Subcutaneous abdominal adipose tissue (tissue), 5 donors: ENCODE results near the gene MCM3AP.

Source experiments
- H3K27ac ChIP-seq: one replicate; pipeline ENCODE4 v1.7.0; 2013; ENCODE audit warnings: low read depth, mild to moderate bottlenecking, inconsistent platforms, low read length, moderate library complexity
- H3K27me3 ChIP-seq, 5 donors: one replicate each; pipeline ENCODE4 v1.7.0; 2013; ENCODE audit warnings: low read length in 5 of 5, inconsistent platforms in 1 of 5; ENCODE audit not compliant: control insufficient read depth in 5 of 5, insufficient read depth in 4 of 5
- H3K36me3 ChIP-seq, 5 donors: one replicate each; pipeline ENCODE4 v1.7.0; 2013; ENCODE audit warnings: low read length in 5 of 5; ENCODE audit not compliant: control insufficient read depth in 5 of 5, insufficient read depth in 5 of 5
- H3K4me1 ChIP-seq, 5 donors: one replicate each; pipeline ENCODE4 v1.7.0; 2013; ENCODE audit warnings: low read length in 5 of 5, mild to moderate bottlenecking in 3 of 5, moderate library complexity in 1 of 5; ENCODE audit not compliant: control insufficient read depth in 5 of 5, insufficient read depth in 5 of 5
- H3K4me3 ChIP-seq, 5 donors: one replicate each; pipeline ENCODE4 v1.7.0; 2013; ENCODE audit warnings: low read length in 5 of 5, low read depth in 1 of 5
- H3K9ac ChIP-seq, 5 donors: one replicate each; pipeline ENCODE4 v1.7.0; 2013; ENCODE audit warnings: low read length in 5 of 5, mild to moderate bottlenecking in 4 of 5, moderate library complexity in 3 of 5
- H3K9me3 ChIP-seq, 5 donors: one replicate each; pipeline ENCODE4 v1.7.0; 2013; ENCODE audit warnings: low read length in 5 of 5; ENCODE audit not compliant: control insufficient read depth in 5 of 5
- donor health status: healthy.
- donor health status: healthy.
- donor health status: healthy.
- donor health status: healthy.
- donor health status: healthy.

The MCM3AP gene

DNA sequence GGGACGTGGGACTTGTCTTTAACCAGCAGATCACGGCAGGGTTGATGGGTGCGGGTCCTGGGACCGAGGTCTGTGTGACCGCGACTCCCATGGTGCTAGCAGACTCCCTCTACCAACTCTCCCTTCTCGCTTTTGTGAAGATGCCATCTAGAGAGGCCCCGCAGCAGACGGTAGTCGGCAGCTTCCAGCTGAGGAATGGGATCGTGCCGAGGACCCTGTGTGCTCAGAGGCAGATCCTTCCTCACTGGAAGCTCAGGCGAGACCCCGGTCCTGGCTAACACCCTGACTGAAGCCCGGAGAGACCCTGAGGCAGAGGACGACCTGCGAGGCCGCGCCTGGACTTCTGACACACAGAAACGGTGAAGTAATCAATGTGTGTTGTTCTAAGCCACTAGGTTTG, 88.7 kb downstream of the MCM3AP start:
- Histone ChIP-seq H3K4me3 (no peak overlapping the region), H3K4me1 (no peaks in the 10 kb centered on the region), H3K9me3 (no peaks in the 10 kb centered on the region), H3K9ac (no peak overlapping the region), H3K36me3 (peaks cover 13 to 90% (median 81%) of the 10 kb centered on the region in 5 donors), H3K27ac (no peak overlapping the region), H3K27me3 (no peaks in the 10 kb centered on the region)

- Histone ChIP-seq H3K9me3 (no peaks in the 10 kb centered on the region), H3K9ac (no peak overlapping the region), H3K27ac (no peak overlapping the region), H3K4me1 (peaks cover 0 to 10% (median 6%) of the 10 kb centered on the region in 5 donors), H3K27me3 (no peaks in the 10 kb centered on the region), H3K4me3 (no peak overlapping the region), H3K36me3 (peaks cover 13 to 96% (median 88%) of the 10 kb centered on the region in 5 donors)
Observed at GRCh38 chr21:46195595-46196195, 89.7 kb downstream of the MCM3AP start.

GRCh38 chr21:46194374-46195334, 90.8 kb downstream of the MCM3AP start:
- Histone ChIP-seq H3K27ac (no peak overlapping the region), H3K4me1 (peaks cover 0 to 10% (median 6%) of the 10 kb centered on the region in 5 donors), H3K4me3 (no peak overlapping the region), H3K27me3 (no peaks in the 10 kb centered on the region), H3K36me3 (peaks cover 3 to 96% (median 88%) of the 10 kb centered on the region in 5 donors), H3K9me3 (no peaks in the 10 kb centered on the region), H3K9ac (no peak overlapping the region)

DNA sequence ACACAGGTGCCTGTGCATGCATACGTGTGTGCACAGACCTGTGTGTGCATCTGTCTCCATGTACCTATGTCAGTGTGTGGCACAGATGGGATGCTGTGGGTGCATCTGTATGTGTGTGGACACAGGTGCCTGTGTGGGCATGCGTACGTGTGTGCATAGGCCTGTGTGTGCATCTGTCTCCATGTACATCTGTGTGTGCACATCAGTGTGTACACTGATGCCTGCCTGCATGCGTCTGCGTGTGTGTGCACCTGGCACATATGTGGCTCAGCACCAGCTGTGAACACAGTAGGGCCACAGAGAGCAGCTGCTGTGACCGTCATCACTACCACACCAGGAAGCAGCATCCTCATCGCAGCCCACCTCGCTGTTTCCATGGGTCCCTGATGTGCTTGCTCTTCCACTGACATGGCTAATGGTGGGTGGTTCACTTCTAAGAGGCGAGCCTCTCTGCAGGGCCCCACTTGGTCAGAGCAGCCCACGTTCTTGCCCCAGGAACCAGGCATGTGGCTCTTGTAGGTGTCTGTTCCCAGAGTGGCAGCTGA, 91.5 kb downstream of the MCM3AP start:
- peaks cover 3 to 95% (median 89%) of the 10 kb centered on the region in 5 donors for H3K36me3 ChIP-seq
- no peaks in the 10 kb centered on the region for H3K9me3 ChIP-seq
- H3K27me3 ChIP-seq: no peaks in the 10 kb centered on the region
- H3K4me1 ChIP-seq: peaks cover 0 to 18% (median 14%) of the 10 kb centered on the region in 5 donors
- no peak overlapping the region for H3K9ac ChIP-seq
- no peak overlapping the region for H3K4me3 ChIP-seq
- H3K27ac ChIP-seq: no peak overlapping the region

GRCh38 chr21:46191686-46192575, 93.5 kb downstream of the MCM3AP start:
- Histone ChIP-seq H3K27me3 (no peaks in the 10 kb centered on the region), H3K27ac (no peak overlapping the region), H3K4me1 (peaks cover 0 to 29% (median 17%) of the 10 kb centered on the region in 5 donors), H3K9ac (no peak overlapping the region), H3K4me3 (no peak overlapping the region), H3K36me3 (peaks cover 0 to 86% (median 82%) of the 10 kb centered on the region in 5 donors), H3K9me3 (no peaks in the 10 kb centered on the region)

GRCh38 chr21:46191257-46191685, 94.1 kb downstream of the MCM3AP start:
- H3K4me3 ChIP-seq: no peak overlapping the region
- no peaks in the 10 kb centered on the region for H3K9me3 ChIP-seq
- H3K9ac ChIP-seq: no peak overlapping the region
- H3K27ac ChIP-seq: no peak overlapping the region
- H3K36me3 ChIP-seq: peaks cover 0 to 79% (median 75%) of the 10 kb centered on the region in 5 donors
- H3K4me1 ChIP-seq: peaks cover 0 to 29% (median 17%) of the 10 kb centered on the region in 5 donors
- H3K27me3 ChIP-seq: no peaks in the 10 kb centered on the region

DNA sequence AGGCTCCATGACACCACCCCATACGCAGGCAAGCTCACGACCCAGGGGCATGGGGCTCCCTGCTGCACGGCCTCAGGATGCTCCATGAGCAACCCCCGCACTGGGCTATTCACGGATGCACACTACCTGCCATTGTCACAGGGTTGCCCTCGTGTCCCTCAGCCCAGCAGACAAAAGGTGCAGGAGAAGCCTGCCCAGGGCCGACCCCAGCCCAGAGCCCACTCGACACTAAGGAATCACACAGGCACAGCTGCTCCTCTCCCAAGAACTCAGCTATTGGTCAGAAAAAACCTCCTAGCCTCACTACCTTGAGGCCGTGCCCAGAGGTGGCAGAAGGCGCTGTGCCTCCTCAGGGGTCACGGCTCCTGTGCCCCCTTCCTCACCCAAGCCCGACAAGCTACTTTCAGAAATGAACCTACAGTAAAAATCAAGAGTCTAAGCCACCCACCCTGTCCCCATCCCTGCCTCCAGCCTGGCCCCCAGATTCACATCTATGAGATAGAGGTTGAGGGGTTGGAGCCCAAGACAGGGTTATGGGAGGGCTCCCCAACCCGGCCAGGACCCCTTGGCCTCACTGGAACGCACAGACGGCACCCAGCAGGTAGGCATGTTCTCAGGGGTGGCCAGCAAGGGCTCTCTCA, 94.8 kb downstream of the MCM3AP start:
- peaks cover 0 to 29% (median 17%) of the 10 kb centered on the region in 5 donors for H3K4me1 ChIP-seq
- H3K27me3 ChIP-seq: no peaks in the 10 kb centered on the region
- no peak overlapping the region for H3K4me3 ChIP-seq
- H3K9ac ChIP-seq: no peak overlapping the region
- no peaks in the 10 kb centered on the region for H3K9me3 ChIP-seq
- H3K36me3 ChIP-seq: peaks cover 0 to 72% (median 69%) of the 10 kb centered on the region in 5 donors
- no peak overlapping the region for H3K27ac ChIP-seq

DNA sequence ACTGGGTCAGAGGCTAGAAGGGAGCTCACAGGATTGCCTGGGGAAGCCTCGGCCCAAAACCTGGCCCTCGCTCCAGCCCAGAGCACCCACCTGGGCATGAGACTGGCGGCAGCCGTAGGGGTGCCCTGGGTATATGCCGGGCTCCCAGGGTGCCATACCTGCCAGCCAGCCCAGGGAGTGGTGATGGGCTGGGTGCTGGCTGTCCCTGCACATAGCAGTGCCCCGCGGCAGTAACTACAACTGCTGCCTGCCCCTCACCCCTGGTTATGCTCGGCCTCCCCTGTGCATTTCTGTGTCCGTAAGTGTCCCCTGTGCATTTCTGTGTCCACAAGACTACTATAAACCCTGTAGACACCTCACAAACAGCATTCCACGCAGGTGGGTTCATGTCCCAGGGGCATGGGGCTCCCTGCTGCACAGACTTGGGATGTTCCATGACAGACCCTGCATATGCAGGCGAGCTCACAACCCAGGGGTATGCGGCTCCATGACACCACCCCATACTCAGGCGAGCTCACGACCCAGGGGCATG, 95.4 kb downstream of the MCM3AP start:
- no peak overlapping the region for H3K9ac ChIP-seq
- H3K27me3 ChIP-seq: no peaks in the 10 kb centered on the region
- H3K36me3 ChIP-seq: peaks cover 0 to 67% (median 63%) of the 10 kb centered on the region in 5 donors
- H3K4me3 ChIP-seq: no peak overlapping the region
- no peaks in the 10 kb centered on the region for H3K9me3 ChIP-seq
- peaks cover 0 to 29% (median 20%) of the 10 kb centered on the region in 5 donors for H3K4me1 ChIP-seq
- H3K27ac ChIP-seq: no peak overlapping the region
